Astrocyte of the hippocampus (primary cell): ENCODE measurements around the gene ABCC4.
"Not testable (repeated sequence)": the region's sequence is repeated elsewhere in the genome, so short reads cannot be mapped to it uniquely, and the experiment has no call there.

ENCODE experiments used
- DNase-seq: peaks from one replicate; pipeline ENCODE4 v3.0.0; 2011; ENCODE audit warnings: low read depth, low spot score

The ABCC4 gene

GRCh38 chr13:95300625-95301182 is 547 bp downstream of the ABCC4 start:
- peak; percentile 61 for DNase-seq

- peak; percentile 57 for DNase-seq
These were observed 2.2 kb downstream of the ABCC4 start for GRCh38 chr13:95298971-95299621.

GRCh38 chr13:95298169-95298965 is 2.9 kb downstream of the ABCC4 start:
- DNase-seq = no peak

GRCh38 chr13:95296326-95296925 is 4.8 kb downstream of the ABCC4 start:
- DNase-seq = peak; percentile 53

- DNase-seq = no peak
These were observed 6.2 kb downstream of the ABCC4 start for GRCh38 chr13:95295026-95295425.

GRCh38 chr13:95292622-95293021 is 8.6 kb downstream of the ABCC4 start:
- DNase-seq = no peak

GRCh38 chr13:95289901-95290300 is 11.3 kb downstream of the ABCC4 start:
- DNase-seq = not testable (repeated sequence)

- peak; percentile 73 for DNase-seq
These were observed 12.2 kb downstream of the ABCC4 start for GRCh38 chr13:95289020-95289444.

GRCh38 chr13:95284436-95284835 is 16.8 kb downstream of the ABCC4 start:
- no peak for DNase-seq

GRCh38 chr13:95279016-95279415 is 22.2 kb downstream of the ABCC4 start:
- no peak for DNase-seq

- DNase-seq = no peak
These were observed 25.2 kb downstream of the ABCC4 start for GRCh38 chr13:95276037-95276505.

GRCh38 chr13:95275322-95276036 is 25.8 kb downstream of the ABCC4 start:
- peak; percentile 53 for DNase-seq

- DNase-seq = not testable (repeated sequence)
These were observed 27.6 kb downstream of the ABCC4 start for GRCh38 chr13:95273592-95274132.

GRCh38 chr13:95272076-95272475 is 29.2 kb downstream of the ABCC4 start:
- not testable (repeated sequence) for DNase-seq

- no peak for DNase-seq
These were observed 31.5 kb downstream of the ABCC4 start for GRCh38 chr13:95269756-95270155.

GRCh38 chr13:95268343-95269065 is 32.7 kb downstream of the ABCC4 start:
- not testable (repeated sequence) for DNase-seq

GRCh38 chr13:95267662-95268342 is 33.4 kb downstream of the ABCC4 start:
- DNase-seq = peak; percentile 84

GRCh38 chr13:95264225-95264624 is 37.0 kb downstream of the ABCC4 start:
- no peak for DNase-seq

- no peak for DNase-seq
These were observed 38.3 kb downstream of the ABCC4 start for GRCh38 chr13:95262837-95263384.

- DNase-seq = no peak
These were observed 39.3 kb downstream of the ABCC4 start for GRCh38 chr13:95261956-95262355.
